Renal pelvis (tissue), 4 donors: ENCODE data around the gene DDX10. TPM values are rescaled to one million over a fixed set of nuclear protein-coding genes. Genes with fewer than 3 reads are reported as not detected.
"Not testable (repeated sequence)": the region's sequence is repeated elsewhere in the genome, so short reads cannot be mapped to it uniquely, and the experiment has no call there.

Experiments used
- DNase-seq: peaks from one replicate; pipeline ENCODE4 v3.0.0-alpha.2; 2013
- polyA plus RNA-seq, 3 donors: library from polyadenylated mRNA; unstranded; fragments of 120-200 nt; gene quantifications; one replicate each; pipeline ENCODE4 v1.2.1, GENCODE V29; 2013; ENCODE audit not compliant: insufficient read length in 3 of 3

Gene DDX10
- polyA plus RNA-seq, 3 donors = 60.6 to 87.9 (median 83.5) TPM

GRCh38 chr11:108766596-108767173, 101.8 kb downstream of the DDX10 start:
- no peak for DNase-seq

- DNase-seq = no peak
These were observed 103.5 kb downstream of the DDX10 start for GRCh38 chr11:108768370-108768769.

DNA sequence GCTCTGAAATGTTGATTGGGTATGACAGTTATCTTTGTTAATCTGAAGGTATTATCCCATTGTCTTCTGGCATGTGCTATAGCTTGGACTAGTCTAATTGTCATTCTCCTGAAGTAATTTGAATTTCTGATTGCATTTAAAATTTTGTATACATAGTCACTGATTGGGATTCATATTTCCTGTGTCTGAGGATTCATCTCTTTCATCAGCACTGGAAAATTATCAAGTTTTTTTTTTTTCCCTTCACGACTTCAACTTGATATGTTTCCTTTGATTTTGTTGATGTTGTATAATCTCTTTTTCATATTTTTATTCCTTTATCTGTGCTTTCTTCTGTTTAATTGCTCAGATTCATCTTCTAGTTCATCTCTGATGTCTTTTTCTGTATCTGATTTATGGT, 104.1 kb downstream of the DDX10 start:
- no peak for DNase-seq

DNA sequence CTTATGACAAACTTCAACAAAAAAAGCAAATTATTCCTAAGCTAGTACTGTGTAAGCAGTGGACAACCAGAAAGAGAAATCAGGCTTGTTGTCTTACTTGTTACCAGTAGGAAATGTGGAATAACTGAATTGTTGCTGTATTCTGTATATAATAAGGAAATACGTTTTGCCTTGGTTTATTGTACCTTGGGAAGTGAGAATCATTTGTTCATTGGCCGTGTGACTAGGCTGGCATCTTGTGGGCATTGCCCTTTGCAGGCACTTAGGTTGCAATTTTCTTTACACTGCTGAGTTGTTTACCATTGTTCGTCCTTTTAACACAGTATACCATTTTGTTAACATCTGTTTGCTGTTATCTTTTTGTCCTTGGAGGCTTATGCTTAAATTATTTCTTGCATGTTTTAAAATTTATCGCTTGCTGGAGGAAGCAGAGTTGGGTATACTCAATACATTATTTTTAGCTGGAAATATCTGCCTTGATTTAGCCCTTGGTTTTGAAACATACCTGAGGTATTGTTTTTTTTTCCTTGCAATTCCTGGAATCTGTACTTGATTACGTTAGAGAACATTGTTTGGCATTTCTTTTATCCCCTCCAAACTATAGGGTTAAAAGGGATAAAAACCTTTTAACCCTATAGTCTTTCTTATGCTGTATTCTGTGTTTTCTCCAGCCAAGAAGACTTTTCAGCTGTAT, 109.3 kb downstream of the DDX10 start:
- no peak for DNase-seq

- DNase-seq = no peak
These were observed 110.5 kb downstream of the DDX10 start for GRCh38 chr11:108775324-108775723.

DNA sequence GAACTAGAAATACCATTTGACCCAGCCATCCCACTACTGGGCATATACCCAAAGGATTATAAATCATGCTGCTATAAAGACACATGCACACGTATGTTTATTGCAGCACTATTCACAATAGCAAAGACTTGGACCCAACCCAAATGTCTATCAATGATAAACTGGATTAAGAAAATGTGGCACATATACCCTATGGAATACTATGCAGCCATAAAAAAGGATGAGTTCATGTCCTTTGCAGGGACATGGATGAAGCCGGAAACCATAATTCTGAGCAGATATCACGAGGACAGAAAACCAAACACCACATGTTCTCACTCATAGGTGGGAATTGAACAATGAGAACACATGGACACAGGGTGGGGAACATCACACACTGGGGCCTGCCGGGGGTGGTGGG, 114.3 kb downstream of the DDX10 start:
- DNase-seq = not testable (repeated sequence)

- DNase-seq = no peak
These were observed 115.2 kb downstream of the DDX10 start for GRCh38 chr11:108780119-108780518.

DNA sequence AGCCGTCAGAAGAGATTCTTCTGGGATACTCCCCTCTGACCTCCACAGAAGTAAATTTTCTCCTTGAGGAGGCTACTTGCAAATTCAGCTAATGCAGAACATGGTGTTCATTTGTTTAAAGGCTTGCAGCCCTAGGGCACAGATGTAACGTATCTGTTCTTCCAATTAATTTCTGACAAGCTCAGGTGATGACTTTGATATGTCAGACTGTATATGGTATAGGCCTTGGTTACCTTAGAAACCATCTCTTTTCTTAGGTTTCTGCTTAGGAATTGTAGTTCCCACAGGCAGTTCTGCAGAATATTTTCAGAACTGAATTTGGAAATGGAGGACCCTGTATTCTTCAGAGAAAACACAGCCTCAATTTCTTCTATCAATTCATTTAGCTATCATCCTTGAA, 117.1 kb downstream of the DDX10 start:
- DNase-seq = peak; percentile 26

GRCh38 chr11:108786281-108786990, 121.6 kb downstream of the DDX10 start:
- DNase-seq = no peak

DNA sequence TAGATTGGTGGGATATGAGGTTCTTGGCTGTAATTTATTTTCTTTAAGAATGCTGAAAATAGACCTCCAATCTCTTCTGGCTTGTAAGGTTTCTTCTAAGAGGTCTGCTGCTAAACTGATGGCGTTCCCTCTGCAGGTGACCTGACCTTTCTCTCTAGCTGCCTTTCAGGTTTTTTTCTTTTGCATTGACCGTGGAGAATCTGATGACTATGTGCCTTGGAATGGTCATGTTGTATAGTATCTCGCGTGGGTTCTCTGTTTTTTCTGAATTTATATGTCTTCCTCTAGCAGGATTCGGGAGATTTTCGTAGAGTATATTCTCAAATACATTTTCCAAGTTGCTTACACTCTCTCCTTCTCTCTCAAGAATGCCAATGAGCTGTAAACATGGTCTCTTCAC, 122.2 kb downstream of the DDX10 start:
- no peak for DNase-seq

DNA sequence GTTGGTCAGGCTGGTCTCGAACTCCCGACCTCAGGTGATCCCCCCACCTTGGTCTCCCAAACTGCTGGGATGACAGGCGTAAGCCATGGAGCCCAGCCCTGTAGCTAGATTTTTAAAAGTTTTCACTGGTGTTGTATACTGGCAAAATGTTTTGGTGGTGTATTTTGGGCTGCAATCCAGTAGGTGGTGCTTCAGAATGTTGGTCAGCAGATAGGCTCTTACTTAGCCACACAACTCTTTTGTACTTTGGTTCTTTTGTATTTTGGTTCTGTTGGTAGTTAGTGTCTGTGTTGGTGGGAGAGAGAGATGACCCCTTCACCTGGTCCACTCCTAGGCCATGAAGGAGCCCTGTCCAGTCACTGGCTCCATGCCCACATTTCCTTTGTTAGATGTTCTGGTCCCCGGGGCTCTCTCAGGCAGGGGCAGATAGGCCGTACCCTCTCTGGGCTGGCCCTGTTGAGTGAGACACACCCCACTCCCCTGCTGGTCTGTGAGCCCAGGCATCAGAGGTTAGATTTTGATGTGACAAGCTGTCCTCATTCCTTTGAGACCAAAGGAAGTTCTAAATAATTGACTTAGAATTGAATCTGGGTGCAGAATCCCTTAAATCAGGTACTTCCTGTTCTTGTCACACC, 123.8 kb downstream of the DDX10 start:
- no peak for DNase-seq

DNA sequence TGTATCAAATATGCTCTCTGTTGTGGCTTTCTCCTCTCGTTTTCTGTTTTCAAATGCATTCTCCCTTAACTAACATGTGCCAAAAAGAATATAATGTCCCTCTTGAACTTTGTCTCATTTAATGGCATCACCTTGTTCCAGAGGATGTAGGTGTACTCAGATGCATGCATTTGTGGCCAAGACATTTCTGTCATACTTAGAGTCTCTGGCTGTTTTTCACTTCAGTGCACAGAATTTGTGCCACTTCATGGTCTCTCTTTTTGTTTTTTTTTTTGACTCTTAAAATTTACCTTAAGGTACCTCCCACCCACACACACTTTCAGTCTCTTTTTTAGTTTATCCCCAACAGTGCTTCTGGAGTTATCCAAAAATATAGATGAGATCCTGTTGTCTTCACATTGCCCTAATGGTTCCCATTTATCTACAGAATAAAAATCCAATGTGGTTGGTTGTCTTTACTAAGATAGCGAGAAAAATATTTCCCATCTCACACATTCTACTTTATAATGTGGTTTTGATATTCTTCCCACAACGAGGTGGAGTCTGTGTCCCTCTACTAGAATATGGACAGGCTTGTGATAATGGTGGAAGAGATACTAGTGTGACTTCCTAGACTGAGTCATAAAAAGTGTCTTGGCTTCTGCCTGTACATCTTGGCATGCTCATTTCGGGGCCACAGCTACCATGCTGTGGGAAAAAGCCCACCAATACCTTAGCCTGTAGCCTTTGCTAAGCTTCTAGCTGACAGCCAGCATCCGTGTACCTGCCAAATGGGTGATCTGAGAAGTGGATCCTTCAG, 125.8 kb downstream of the DDX10 start:
- DNase-seq = no peak

GRCh38 chr11:108793138-108793537, 128.3 kb downstream of the DDX10 start:
- DNase-seq = no peak

DNA sequence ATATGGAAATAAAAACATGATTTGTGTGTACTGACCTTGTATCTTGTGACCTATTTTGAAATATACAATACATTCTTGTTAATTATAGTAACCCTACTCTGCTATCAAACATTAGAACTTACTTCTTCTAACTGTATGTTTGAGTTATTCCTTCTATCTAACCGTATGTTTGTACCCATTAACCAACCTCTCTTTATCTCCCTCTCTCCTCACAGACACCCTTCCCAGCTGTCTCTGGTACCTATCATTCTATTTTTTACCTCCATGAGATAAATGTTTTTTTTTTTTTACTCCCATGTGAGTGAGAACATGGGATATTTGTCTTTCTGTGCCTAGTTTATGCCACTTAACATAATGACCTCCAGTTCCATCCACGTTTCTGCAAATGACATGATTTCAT, 128.7 kb downstream of the DDX10 start:
- DNase-seq = no peak

- no peak for DNase-seq
These were observed 131.7 kb downstream of the DDX10 start for GRCh38 chr11:108796551-108796950.

DNA sequence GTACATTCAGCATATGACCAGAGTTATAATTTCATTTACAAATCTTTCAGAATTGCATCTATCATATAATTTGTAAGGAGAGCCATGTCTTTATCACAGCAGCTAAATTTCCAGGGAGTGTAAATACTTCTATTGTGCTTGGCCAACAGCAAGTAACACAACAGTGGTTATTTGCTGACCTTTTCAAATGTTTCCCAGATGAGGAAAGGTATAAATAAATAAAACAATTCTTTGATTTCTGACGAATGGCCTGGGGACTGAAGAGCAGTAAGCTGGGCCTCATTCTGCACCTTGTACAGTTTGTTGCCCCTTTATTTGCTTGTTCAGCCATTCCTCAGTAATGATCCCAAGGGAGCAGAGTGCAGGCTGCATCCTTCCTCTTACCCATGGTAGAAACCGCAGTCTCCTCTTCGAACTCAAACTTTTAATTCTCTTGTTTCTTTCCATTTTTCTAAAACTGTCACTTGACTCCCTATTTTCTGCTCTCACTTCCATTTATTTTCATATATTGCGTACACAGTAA, 132.8 kb downstream of the DDX10 start:
- DNase-seq = no peak

- DNase-seq = no peak
These were observed 137.6 kb downstream of the DDX10 start for GRCh38 chr11:108802492-108802891.

DNA sequence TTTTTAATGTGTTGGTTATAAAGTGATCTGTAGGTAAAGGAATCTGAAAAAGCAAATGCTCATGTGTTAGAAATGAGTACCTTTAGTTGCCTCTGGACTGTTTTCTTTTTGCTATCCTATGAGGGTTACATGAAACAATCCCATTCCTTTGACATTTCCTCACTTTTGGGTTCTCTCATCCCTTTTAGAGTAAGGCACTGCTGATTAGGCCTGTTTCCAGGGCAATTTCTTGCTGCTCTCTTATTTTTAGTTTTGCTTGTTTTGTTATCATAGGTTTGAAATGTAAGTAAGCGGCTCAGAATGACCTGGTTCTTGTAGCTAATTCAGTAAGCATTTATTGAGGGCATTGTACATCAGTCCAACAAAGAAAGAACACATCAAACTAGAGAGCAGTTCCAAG, 138.9 kb downstream of the DDX10 start:
- DNase-seq = no peak

- no peak for DNase-seq
These were observed 139.6 kb downstream of the DDX10 start for GRCh38 chr11:108804511-108804910.

DNA sequence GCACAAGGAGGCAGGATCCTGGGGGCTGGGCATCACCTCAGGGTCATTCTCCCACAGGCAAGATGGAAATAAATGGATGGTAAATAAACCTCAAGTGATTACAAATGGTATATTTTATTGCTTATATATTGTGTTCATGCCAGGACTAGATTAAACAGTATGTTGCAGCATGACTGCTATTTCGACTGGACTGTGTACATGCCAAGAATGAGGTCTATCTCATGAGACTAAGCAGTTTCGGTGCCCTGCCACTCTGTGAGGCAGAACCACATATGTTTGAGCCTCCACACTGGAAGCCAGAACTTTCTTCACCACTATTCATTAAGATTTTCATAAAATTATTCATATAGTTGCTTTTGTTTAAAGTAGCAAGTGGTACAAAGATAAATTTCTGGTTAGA, 140.2 kb downstream of the DDX10 start:
- DNase-seq = no peak

GRCh38 chr11:108807262-108807661, 142.4 kb downstream of the DDX10 start:
- no peak for DNase-seq

DNA sequence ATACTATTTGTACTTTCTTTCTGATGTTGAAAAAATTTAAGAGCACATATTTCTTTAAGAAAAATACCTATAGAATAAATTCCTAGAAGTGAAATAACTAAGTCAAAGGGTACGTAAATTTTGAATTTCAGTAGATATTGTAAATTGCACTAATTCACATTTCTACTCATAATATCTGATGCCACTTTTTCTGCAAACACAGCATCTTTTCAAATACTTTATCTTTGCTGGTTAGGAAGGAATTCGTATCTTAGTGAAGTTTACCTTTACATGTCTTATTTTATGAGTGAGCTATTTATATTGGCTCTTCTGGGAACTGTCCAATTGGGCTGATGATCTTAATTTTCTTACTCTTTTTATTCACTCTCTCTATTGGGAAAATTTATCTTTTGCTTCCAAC, 148.2 kb downstream of the DDX10 start:
- DNase-seq = no peak
